ENCODE results near the gene UBQLNL.

The UBQLNL gene

DNA sequence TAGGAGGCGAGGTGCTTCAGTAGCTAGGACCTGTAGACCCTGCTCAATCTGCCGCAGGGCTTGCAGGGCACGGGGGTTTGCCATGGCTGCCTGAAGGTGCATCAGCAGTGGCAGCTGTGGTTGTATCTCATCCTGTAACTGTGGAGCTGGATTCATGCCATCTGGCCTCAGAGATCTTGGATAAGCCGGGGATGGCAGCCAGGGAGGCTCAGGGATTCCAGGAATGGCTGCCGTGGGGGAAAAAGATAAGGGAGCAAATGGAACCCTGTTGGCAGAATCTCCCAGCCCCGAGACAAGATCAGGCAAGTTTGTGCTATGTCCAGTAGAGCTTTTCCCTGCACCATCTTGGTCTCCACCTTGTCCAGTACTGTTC, 8.6 kb downstream of the UBQLNL start:
- Histone ChIP-seq H3K4me3 (ENCODE audit: low read depth in 1 of 2, low read length in 2 of 2) (no peak overlapping the region), H3K27ac (ENCODE audit: low read length) (no peak overlapping the region), H3K4me2 (ENCODE audit: insufficient read depth, low read length) (no peak overlapping the region), H3K9ac (ENCODE audit: low read depth, low read length) (no peak overlapping the region), H2AFZ (ENCODE audit: low read depth, low read length) (no peak overlapping the region), H3K36me3 (ENCODE audit: insufficient read depth, low read length) (no peaks in the 10 kb centered on the region), H3K27me3 (ENCODE audit: insufficient read depth, low read length, poor library complexity) (peaks cover 15% of the 10 kb centered on the region), H3K9me3 (ENCODE audit: insufficient read depth, low read length, severe bottlenecking) (no peaks in the 10 kb centered on the region), H4K20me1 (ENCODE audit: insufficient read depth, low read length) (no peaks in the 10 kb centered on the region), H3K4me1 (ENCODE audit: insufficient read depth, low read length) (no peaks in the 10 kb centered on the region), H3K79me2 (ENCODE audit: insufficient read depth, low read length) (no peaks in the 10 kb centered on the region)
- TF ChIP-seq, protein P1, sequence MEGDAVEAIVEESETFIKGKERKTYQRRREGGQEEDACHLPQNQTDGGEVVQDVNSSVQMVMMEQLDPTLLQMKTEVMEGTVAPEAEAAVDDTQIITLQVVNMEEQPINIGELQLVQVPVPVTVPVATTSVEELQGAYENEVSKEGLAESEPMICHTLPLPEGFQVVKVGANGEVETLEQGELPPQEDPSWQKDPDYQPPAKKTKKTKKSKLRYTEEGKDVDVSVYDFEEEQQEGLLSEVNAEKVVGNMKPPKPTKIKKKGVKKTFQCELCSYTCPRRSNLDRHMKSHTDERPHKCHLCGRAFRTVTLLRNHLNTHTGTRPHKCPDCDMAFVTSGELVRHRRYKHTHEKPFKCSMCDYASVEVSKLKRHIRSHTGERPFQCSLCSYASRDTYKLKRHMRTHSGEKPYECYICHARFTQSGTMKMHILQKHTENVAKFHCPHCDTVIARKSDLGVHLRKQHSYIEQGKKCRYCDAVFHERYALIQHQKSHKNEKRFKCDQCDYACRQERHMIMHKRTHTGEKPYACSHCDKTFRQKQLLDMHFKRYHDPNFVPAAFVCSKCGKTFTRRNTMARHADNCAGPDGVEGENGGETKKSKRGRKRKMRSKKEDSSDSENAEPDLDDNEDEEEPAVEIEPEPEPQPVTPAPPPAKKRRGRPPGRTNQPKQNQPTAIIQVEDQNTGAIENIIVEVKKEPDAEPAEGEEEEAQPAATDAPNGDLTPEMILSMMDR (IDR thresholded peaks at IDR 0.05; ENCODE audit: borderline replicate concordance, extremely low read depth, low read length, poor library complexity, severe bottlenecking), result no peak
- no peak for TF ChIP-seq EZH2 (IDR thresholded peaks at IDR 0.05; ENCODE audit: borderline replicate concordance, low read depth, low read length, severe bottlenecking)
- ATAC-seq (ENCODE audit: insufficient read depth, low read depth) (no peak), DNase-seq (no peak)

DNA sequence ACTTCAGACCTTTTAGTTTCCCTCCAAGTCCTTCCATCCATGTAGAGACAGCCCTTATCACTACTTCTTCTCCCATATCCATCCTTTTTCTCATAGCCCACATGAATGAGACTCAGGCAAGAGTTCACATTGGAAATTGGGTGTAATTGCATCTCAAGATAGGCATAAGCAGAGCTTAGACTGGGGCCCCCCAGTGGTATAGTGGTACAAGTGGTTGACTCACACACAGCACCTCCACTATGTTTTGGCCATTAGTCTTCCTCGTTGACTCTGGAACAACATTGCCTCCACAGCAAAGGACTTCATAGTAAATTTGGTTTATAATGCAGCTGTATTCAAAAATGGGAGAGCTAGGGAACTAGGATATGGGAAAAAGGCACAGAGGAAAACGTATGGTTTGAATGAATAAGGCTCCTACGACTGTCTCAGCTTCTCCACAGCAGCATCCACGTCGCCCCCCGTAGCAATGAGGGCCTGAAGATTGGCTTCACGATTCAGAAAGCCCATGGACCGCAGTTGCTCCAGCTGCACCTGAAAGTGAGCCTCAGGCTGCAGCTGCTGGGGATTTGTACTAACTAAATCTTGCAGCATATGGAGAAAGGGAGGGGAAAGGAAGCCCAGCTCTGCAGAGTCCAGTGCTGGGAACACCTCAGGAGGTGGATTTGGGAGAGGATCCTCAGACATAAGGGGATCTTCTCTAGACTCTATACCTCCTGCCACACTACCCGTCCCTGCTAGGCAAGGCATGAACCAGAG, 9.1 kb downstream of the UBQLNL start:
- Histone ChIP-seq H3K27me3 (ENCODE audit: insufficient read depth, low read length, poor library complexity) (peaks cover 14% of the 10 kb centered on the region), H4K20me1 (ENCODE audit: insufficient read depth, low read length) (no peaks in the 10 kb centered on the region), H3K27ac (ENCODE audit: low read length) (no peak overlapping the region), H3K36me3 (ENCODE audit: insufficient read depth, low read length) (no peaks in the 10 kb centered on the region), H3K79me2 (ENCODE audit: insufficient read depth, low read length) (no peaks in the 10 kb centered on the region), H3K4me3 (ENCODE audit: low read depth in 1 of 2, low read length in 2 of 2) (no peak overlapping the region), H3K4me2 (ENCODE audit: insufficient read depth, low read length) (no peak overlapping the region), H3K4me1 (ENCODE audit: insufficient read depth, low read length) (no peaks in the 10 kb centered on the region), H3K9ac (ENCODE audit: low read depth, low read length) (no peak overlapping the region), H2AFZ (ENCODE audit: low read depth, low read length) (no peak overlapping the region), H3K9me3 (ENCODE audit: insufficient read depth, low read length, severe bottlenecking) (no peaks in the 10 kb centered on the region)
- ATAC-seq (ENCODE audit: insufficient read depth, low read depth) (no peak), DNase-seq (no peak)
- TF ChIP-seq, protein P1 (IDR thresholded peaks at IDR 0.05; ENCODE audit: borderline replicate concordance, extremely low read depth, low read length, poor library complexity, severe bottlenecking), result peak; percentile 2
- TF ChIP-seq EZH2 (IDR thresholded peaks at IDR 0.05; ENCODE audit: borderline replicate concordance, low read depth, low read length, severe bottlenecking), result no peak

DNA sequence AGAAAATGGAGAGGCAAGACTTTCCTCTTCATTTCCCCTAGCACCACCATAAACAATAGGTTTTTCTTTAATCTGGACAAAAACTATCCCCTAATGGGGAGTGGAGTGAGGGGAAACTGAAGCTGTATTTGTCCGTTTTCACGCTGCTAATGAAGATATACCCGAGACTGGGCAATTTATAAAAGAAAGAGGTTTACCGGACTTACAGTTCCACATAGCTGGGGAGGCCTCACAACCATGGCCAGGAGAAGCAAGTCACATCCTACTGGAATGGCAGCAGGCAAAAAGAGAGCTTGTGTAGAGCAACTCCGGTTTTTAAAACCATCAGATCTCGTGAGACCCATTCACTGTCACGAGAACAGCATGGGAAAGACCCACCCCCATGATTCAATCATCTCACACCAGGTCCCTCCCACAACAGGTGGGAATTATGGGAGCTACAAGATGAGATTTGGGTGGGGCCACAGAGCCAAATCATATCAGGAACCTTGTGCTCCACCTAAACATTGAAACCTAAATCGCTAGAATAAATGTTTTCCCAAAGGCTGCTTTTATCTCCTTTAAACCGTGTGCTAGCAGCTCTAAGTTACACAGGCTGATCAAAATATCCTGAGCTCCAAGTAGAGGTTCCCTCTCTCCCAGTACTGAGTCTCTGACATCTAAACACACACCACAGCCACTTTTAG, 11.0 kb downstream of the UBQLNL start:
- TF ChIP-seq, protein P1 (IDR thresholded peaks at IDR 0.05; ENCODE audit: borderline replicate concordance, extremely low read depth, low read length, poor library complexity, severe bottlenecking), result no peak
- TF ChIP-seq EZH2 (IDR thresholded peaks at IDR 0.05; ENCODE audit: borderline replicate concordance, low read depth, low read length, severe bottlenecking), result no peak
- DNase-seq (no peak), ATAC-seq (ENCODE audit: insufficient read depth, low read depth) (no peak)
- Histone ChIP-seq H3K79me2 (ENCODE audit: insufficient read depth, low read length) (no peaks in the 10 kb centered on the region), H2AFZ (ENCODE audit: low read depth, low read length) (no peak overlapping the region), H3K9ac (ENCODE audit: low read depth, low read length) (no peak overlapping the region), H3K4me3 (ENCODE audit: low read depth in 1 of 2, low read length in 2 of 2) (no peak overlapping the region), H4K20me1 (ENCODE audit: insufficient read depth, low read length) (no peaks in the 10 kb centered on the region), H3K4me2 (ENCODE audit: insufficient read depth, low read length) (no peak overlapping the region), H3K9me3 (ENCODE audit: insufficient read depth, low read length, severe bottlenecking) (no peaks in the 10 kb centered on the region), H3K27me3 (ENCODE audit: insufficient read depth, low read length, poor library complexity) (peaks cover 17% of the 10 kb centered on the region), H3K36me3 (ENCODE audit: insufficient read depth, low read length) (no peaks in the 10 kb centered on the region), H3K27ac (ENCODE audit: low read length) (no peak overlapping the region), H3K4me1 (ENCODE audit: insufficient read depth, low read length) (no peaks in the 10 kb centered on the region)
